Esophagus squamous epithelium (tissue), 4 donors: ENCODE measurements around the gene GALNT2.

Source experiments
- CTCF ChIP-seq, 6 experiments: fragments of 450-650 bp in 4 of 6; fragments of 200-600 bp in 2 of 6; sonication (generic) in 2 of 6; IDR thresholded peaks; one replicate each; pipeline ENCODE4 v1.5.1; 2016 to 2019; ENCODE audit warnings: antibody characterized with exemption in 6 of 6, mild to moderate bottlenecking in 4 of 6, moderate library complexity in 4 of 6
- POLR2A ChIP-seq, 4 donors: fragments of 450-650 bp; IDR thresholded peaks; one replicate each; pipeline ENCODE4 v1.6.1; 2017; ENCODE audit warnings: antibody characterized with exemption in 4 of 4, mild to moderate bottlenecking in 4 of 4, moderate library complexity in 3 of 4

- TF ChIP-seq CTCF (IDR thresholded peaks at IDR 0.05) (no peak), POLR2A (IDR thresholded peaks at IDR 0.05) (no peak)
Observed at GRCh38 chr1:230128569-230129285, 61.7 kb downstream of the GALNT2 start.
